Measurements from ENCODE around the gene MN1.

DNA sequence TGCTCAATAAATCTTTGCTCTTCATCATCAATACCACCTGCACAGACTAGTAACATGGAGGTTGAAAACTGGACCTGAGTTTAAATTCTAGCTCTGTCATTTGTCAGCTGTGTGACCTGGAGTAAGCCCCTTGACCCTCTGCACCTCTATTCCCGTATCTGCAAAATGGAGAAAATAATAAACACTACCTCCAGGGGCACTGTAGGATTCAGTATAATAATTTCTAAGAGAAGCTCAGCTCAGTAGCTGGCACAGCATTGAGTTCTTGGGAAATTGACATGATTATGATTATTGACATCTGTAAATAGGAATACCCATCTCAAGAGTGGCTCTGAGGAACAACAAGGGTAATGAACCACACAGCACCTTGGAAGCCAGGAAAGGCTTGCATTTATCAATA lies 78.4 kb downstream of the MN1 start:
- TF ChIP-seq GATA2 (IDR thresholded peaks at IDR 0.05; ENCODE audit: low read depth, low read length) = no peak
- TF ChIP-seq GATA3 (IDR thresholded peaks at IDR 0.05; ENCODE audit: low read depth, low read length) = no peak
